HepG2 (cell line): ENCODE results near the gene NOTCH4. TPM values are rescaled to one million over a fixed set of nuclear protein-coding genes. Genes with fewer than 3 reads are reported as not detected.
A peak's percentile ranks its signal among the peaks of the same experiment; 100 is the strongest.

ENCODE experiments used
- BCLAF1 ChIP-seq: fragments of 450-650 bp; IDR thresholded peaks from 2 replicates; pipeline ENCODE4 v1.6.1; 2017; ENCODE audit warnings: mild to moderate bottlenecking
- DBP ChIP-seq: sonication (generic); formaldehyde crosslinking; IDR thresholded peaks from 2 replicates; pipeline ENCODE4 v1.4.0; 2020; ENCODE audit warnings: missing genetic modification reagents; ENCODE audit errors: not compliant biosample characterization
- GATAD2A ChIP-seq: IDR thresholded peaks from 2 replicates; pipeline ENCODE4 v1.6.1; 2016
- MNT ChIP-seq: fragments of 450-650 bp; IDR thresholded peaks from 2 replicates; pipeline ENCODE4 v1.6.1; 2016
- PRDM10 ChIP-seq: sonication (generic); formaldehyde crosslinking; IDR thresholded peaks from 2 replicates; pipeline ENCODE4 v1.4.0; 2020; ENCODE audit warnings: low read depth, missing genetic modification reagents
- PRMT3 ChIP-seq: sonication (generic); formaldehyde crosslinking; IDR thresholded peaks from 2 replicates; pipeline ENCODE4 v1.8.1; 2022; ENCODE audit warnings: low read depth, mild to moderate bottlenecking, moderate library complexity, missing genetic modification reagents, borderline replicate concordance
- RNF219 ChIP-seq: sonication (generic); formaldehyde crosslinking; IDR thresholded peaks from 2 replicates; pipeline ENCODE4 v1.5.0; 2020; ENCODE audit warnings: mild to moderate bottlenecking, missing genetic modification reagents
- SOX13 ChIP-seq, 3 experiments: fragments of 450-650 bp in 1 of 3; sonication (generic) in 1 of 3; formaldehyde crosslinking in 1 of 3; IDR thresholded peaks in 2 of 3; conservative IDR thresholded peaks in 1 of 3; 2 replicates each; pipeline versions ENCODE4 v1.5.0 to v1.6.1; 2016 to 2020; ENCODE audit warnings: antibody characterized with exemption in 1 of 3, mild to moderate bottlenecking in 1 of 3, missing compliant biosample characterization in 1 of 3, missing genetic modification reagents in 1 of 3, moderate library complexity in 1 of 3
- STAG1 ChIP-seq: sonication (generic); formaldehyde crosslinking; IDR thresholded peaks from 2 replicates; pipeline ENCODE4 v1.4.0; 2020; ENCODE audit warnings: missing genetic modification reagents
- TEAD3 ChIP-seq: optimal IDR thresholded peaks from 2 replicates; pipeline ENCODE3; 2016; ENCODE audit warnings: borderline replicate concordance
- ZFP41 ChIP-seq: sonication (generic); formaldehyde crosslinking; IDR thresholded peaks from 2 replicates; pipeline ENCODE4 v1.4.0; 2020; ENCODE audit warnings: mild to moderate bottlenecking, missing genetic modification reagents, borderline replicate concordance
- ZNF160 ChIP-seq: sonication (generic); formaldehyde crosslinking; IDR thresholded peaks from 2 replicates; pipeline ENCODE4 v1.8.0; 2022; ENCODE audit warnings: mild to moderate bottlenecking, inconsistent platforms, missing genetic modification reagents
- ZNF263 ChIP-seq: sonication (generic); formaldehyde crosslinking; IDR thresholded peaks from 2 replicates; pipeline ENCODE4 v1.4.0; 2020; ENCODE audit warnings: missing genetic modification reagents
- ZNF562 ChIP-seq: sonication (generic); formaldehyde crosslinking; IDR thresholded peaks from 2 replicates; pipeline ENCODE4 v1.8.0; 2022; ENCODE audit warnings: missing genetic modification reagents, borderline replicate concordance
- ZNF607 ChIP-seq: sonication (generic); formaldehyde crosslinking; IDR thresholded peaks from 2 replicates; pipeline ENCODE4 v1.5.1; 2020; ENCODE audit warnings: missing genetic modification reagents, mild to moderate bottlenecking, borderline replicate concordance
- polyA plus RNA-seq, 8 experiments: library from polyadenylated mRNA; depleted of rRNA in 3 of 8; stranded (reverse) in 7 of 8; unstranded in 1 of 8; fragments of >200 nt; fragmentation: Illumina TruSeq in 4 of 8; extraction: Trizol in 4 of 8; gene quantifications; 2 replicates each; pipeline versions ENCODE4 v1.2.1 to v1.2.3, GENCODE V29; 2011 to 2016; ENCODE audit warnings: low read depth in 4 of 8, missing spikeins in 1 of 8, mixed read lengths in 1 of 8; ENCODE audit not compliant: insufficient read depth in 1 of 8
- total RNA-seq, 5 experiments: library from RNA; depleted of rRNA; stranded (reverse); fragments of >200 nt; fragmentation: Illumina TruSeq; extraction: Trizol; gene quantifications; 2 replicates each; pipeline ENCODE4 v1.2.3, GENCODE V29; 2016; ENCODE audit warnings: low read depth in 1 of 5

NOTCH4 gene
- total and polyA plus RNA-seq, 2 of the 13 experiments (the other 11 are each of a cell fraction or from before 2014, with no cell fraction given): 0.51 to 0.83 TPM

GRCh38 chr6:32168807-32169591, 54.9 kb downstream of the NOTCH4 start (continued):
- TF ChIP-seq MNT: no peak
- TF ChIP-seq DBP: no peak
- no peak for TF ChIP-seq BCLAF1
- TF ChIP-seq STAG1 (CRISPR knock-in tag): peak; percentile 30
- peak; percentile 86; the same call in 1 of the 2 replicates for TF ChIP-seq ZNF263 (CRISPR knock-in tag)
- no peak for TF ChIP-seq ZFP41 (CRISPR knock-in tag)
- no peak for TF ChIP-seq ZNF160
- TF ChIP-seq ZNF607 (CRISPR knock-in tag): no peak
- peak; percentile 88; the same call in 1 of the 2 replicates for TF ChIP-seq PRDM10 (CRISPR knock-in tag)
- TF ChIP-seq TEAD3: no peak
- TF ChIP-seq RNF219: no peak
- TF ChIP-seq SOX13 (IDR thresholded peaks at IDR 0.05): no peak
- no peak for TF ChIP-seq SOX13 (CRISPR knock-in tag; conservative IDR thresholded peaks at IDR 0.05 in 1 of 2, IDR thresholded peaks at IDR 0.05 in 1 of 2)
- TF ChIP-seq GATAD2A (CRISPR knock-in tag): no peak
- no peak for TF ChIP-seq PRMT3 (CRISPR knock-in tag)
- no peak for TF ChIP-seq ZNF562
